GM12874 (cell line): ENCODE measurements around the gene PATZ1.
A peak's percentile ranks its signal among the peaks of the same experiment; 100 is the strongest.

Experiments used
- CTCF ChIP-seq: IDR thresholded peaks from 2 replicates; pipeline ENCODE4 v1.5.1; 2011; ENCODE audit warnings: low read depth, mild to moderate bottlenecking, control low read depth, low read length, moderate library complexity; ENCODE audit not compliant: insufficient read depth

PATZ1 gene

GRCh38 chr22:31300896-31301295 lies 45.2 kb downstream of the PATZ1 start:
- TF ChIP-seq CTCF: no peak

GRCh38 chr22:31295831-31296657 lies 50.1 kb downstream of the PATZ1 start:
- TF ChIP-seq CTCF: no peak

- TF ChIP-seq CTCF: no peak
Observed at GRCh38 chr22:31295360-31295759, 50.8 kb downstream of the PATZ1 start.

- TF ChIP-seq CTCF: peak; percentile 46; the same call in 1 of the 2 replicates
Observed at GRCh38 chr22:31292236-31292989, 53.7 kb downstream of the PATZ1 start, which contains the start of gene PIK3IP1. PIK3IP1 (minus strand) TSS chr22:31292488; CDS start chr22:31292344, 144 bp downstream.

GRCh38 chr22:31291481-31292235 lies 54.5 kb downstream of the PATZ1 start:
- no peak for TF ChIP-seq CTCF

GRCh38 chr22:31290494-31291471 lies 55.4 kb downstream of the PATZ1 start:
- TF ChIP-seq CTCF: no peak
